GM23248 (cell line): ENCODE results near the gene PEAK3.

Source experiments
- EZH2 ChIP-seq: fragments of 200-600 bp; sonication (generic); IDR thresholded peaks from 2 replicates; pipeline ENCODE4 v1.6.1; 2018; ENCODE audit warnings: antibody characterized with exemption, mild to moderate bottlenecking; ENCODE audit not compliant: insufficient read depth, poor library complexity, severe bottlenecking
- EZH2phosphoT487 ChIP-seq: fragments of 200-600 bp; sonication (generic); IDR thresholded peaks from 2 replicates; pipeline ENCODE4 v1.6.1; 2018; ENCODE audit warnings: antibody characterized with exemption, moderate library complexity, mild to moderate bottlenecking, low read depth; ENCODE audit not compliant: insufficient read depth

- TF ChIP-seq EZH2phosphoT487 (no peak), EZH2 (no peak)
Measured at GRCh38 chr19:2236064-2236313, 46.0 kb downstream of the PEAK3 start.
